CD4-positive, alpha-beta T cell (primary cell): Measurements from ENCODE around the gene LMF1. TPM values are rescaled to one million over a fixed set of nuclear protein-coding genes. Genes with fewer than 3 reads are reported as not detected.

ENCODE experiments used
- ATAC-seq: fragments of 200-7000 bp; cut with Tn5 transposase; one replicate; pipeline ENCODE4 v1.10.0; 2022; ENCODE audit warnings: mild to moderate bottlenecking; ENCODE audit not compliant: poor library complexity
- CTCF ChIA-PET: fragments of 350-600 bp; sonication (Branson Sonifier 250); formaldehyde crosslinking; loops from one replicate; lab custom pipeline; 2021; ENCODE audit warnings: antibody characterized with exemption, inconsistent platforms; lab: Charles Lee
- POLR2A ChIA-PET: fragments of 350-600 bp; sonication (Branson Sonifier 250); formaldehyde crosslinking; loops from one replicate; lab custom pipeline; 2021; ENCODE audit warnings: antibody characterized with exemption, inconsistent platforms; lab: Charles Lee
- DNase-seq, 14 experiments: peaks; one replicate each; pipeline ENCODE4 v3.0.0-alpha.2; 2013 to 2020; ENCODE audit warnings: mixed read lengths in 2 of 14
- H3K27ac ChIP-seq, 2 donors: one replicate each; pipeline versions ENCODE4 v1.5.1 to v1.7.0; 2013; ENCODE audit warnings: low read length in 2 of 2, low read depth in 1 of 2, mild to moderate bottlenecking in 1 of 2
- H3K27me3 ChIP-seq, 2 experiments: 1 replicate in 1 of 2; 2 replicates in 1 of 2; pipeline versions ENCODE4 v1.6.1 to v1.7.0; 2013; ENCODE audit warnings: low read length in 2 of 2, control low read depth in 1 of 2, mild to moderate bottlenecking in 1 of 2, moderate library complexity in 1 of 2; ENCODE audit not compliant: insufficient read depth in 2 of 2, control insufficient read depth in 1 of 2
- H3K36me3 ChIP-seq: one replicate; pipeline ENCODE4 v1.6.1; 2013; ENCODE audit warnings: low read length, control low read depth; ENCODE audit not compliant: insufficient read depth
- H3K4me1 ChIP-seq: one replicate; pipeline ENCODE4 v1.6.1; 2013; ENCODE audit warnings: low read length, control low read depth; ENCODE audit not compliant: insufficient read depth
- H3K4me3 ChIP-seq: one replicate; pipeline ENCODE4 v1.5.1; 2013; ENCODE audit warnings: mild to moderate bottlenecking, low read length, moderate library complexity
- H3K9me3 ChIP-seq, 2 experiments: 1 replicate in 1 of 2; 2 replicates in 1 of 2; pipeline versions ENCODE4 v1.6.1 to v1.7.0; 2013; ENCODE audit warnings: low read length in 2 of 2, mild to moderate bottlenecking in 2 of 2, control low read depth in 1 of 2, moderate library complexity in 1 of 2; ENCODE audit not compliant: control insufficient read depth in 1 of 2, insufficient read depth in 1 of 2
- H3K27ac Mint-ChIP-seq: one replicate; pipeline ENCODE4 v1.8.0; 2020; ENCODE audit warnings: mixed read lengths
- H3K27me3 Mint-ChIP-seq: one replicate; pipeline ENCODE4 v1.8.0; 2021; ENCODE audit warnings: mixed read lengths
- H3K36me3 Mint-ChIP-seq: one replicate; pipeline ENCODE4 v1.8.0; 2021; ENCODE audit warnings: low read depth, mixed read lengths
- H3K4me1 Mint-ChIP-seq: one replicate; pipeline ENCODE4 v1.8.0; 2021; ENCODE audit warnings: low read depth, mixed read lengths
- H3K4me3 Mint-ChIP-seq: one replicate; pipeline ENCODE4 v1.8.0; 2020; ENCODE audit warnings: mild to moderate bottlenecking, mixed read lengths
- H3K9me3 Mint-ChIP-seq: one replicate; pipeline ENCODE4 v1.8.0; 2020; ENCODE audit warnings: mixed read lengths
- intact Hi-C, 2 experiments: fragments of 100-400 bp; cut with DNase I in 1 of 2; cut with micrococcal nuclease in 1 of 2; formaldehyde crosslinking; loops; one replicate each; pipeline versions ENCODE4 v1.15.1 to v1.9.0; 2023 to 2025; cut with DNase I, micrococcal nuclease
- total RNA-seq, 174 experiments: library from RNA in 2 of 174; stranded (reverse) in 2 of 174; gene quantifications; one replicate each; pipeline ENCODE4 v1.2.3 and lab custom pipeline; 2021 to 2026
- TF ChIP-seq, protein P1 (sequence below): fragments of 200-600 bp; IDR thresholded peaks from one replicate; pipeline ENCODE4 v1.8.0; 2022; ENCODE audit warnings: antibody characterized with exemption, mild to moderate bottlenecking

Gene LMF1
- total RNA-seq, 2 experiments from 2014 or later = 26.8 to 27.6 TPM

DNA sequence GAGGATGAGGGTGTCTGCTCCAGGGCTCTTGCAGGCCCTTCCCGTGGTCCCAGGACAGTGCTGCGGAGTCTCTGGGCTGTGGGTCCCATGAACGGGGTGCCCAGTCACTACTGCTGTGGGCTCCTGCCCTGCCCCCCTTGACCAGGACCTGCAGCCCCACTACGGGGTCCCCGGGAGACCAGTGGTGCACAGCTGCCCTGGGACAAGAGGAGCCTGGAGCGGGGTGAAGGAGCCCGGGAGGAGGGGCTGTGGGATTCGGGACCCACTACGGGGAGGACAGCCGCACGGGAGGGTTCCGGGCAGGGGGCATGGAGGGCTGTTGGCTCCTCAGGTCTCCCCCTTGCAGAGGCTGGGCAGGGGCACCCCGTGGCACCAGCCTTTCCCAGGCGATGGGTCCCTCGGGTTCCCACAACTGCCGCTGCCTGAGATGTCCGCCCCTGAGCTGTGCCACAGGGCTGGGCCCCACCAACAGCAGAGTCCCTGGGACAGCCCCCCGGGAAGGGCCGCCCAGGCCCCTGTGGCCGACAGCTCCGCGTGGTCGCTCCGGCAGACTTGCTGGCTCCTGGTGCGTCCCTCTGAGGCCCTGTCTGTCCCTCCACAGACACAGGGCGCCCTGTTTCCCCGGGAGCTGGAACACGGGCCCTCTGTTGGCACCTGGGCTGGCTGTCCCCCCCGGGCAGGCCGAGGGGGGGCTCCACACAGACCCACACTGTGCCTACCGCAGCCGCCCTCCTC is 118.2 kb downstream of the LMF1 start:
- H3K4me3 ChIP-seq = no peak overlapping the region
- no peaks in the 10 kb centered on the region for H3K27me3 ChIP-seq
- no peaks in the 10 kb centered on the region for H3K4me1 ChIP-seq
- TF ChIP-seq, protein P1, sequence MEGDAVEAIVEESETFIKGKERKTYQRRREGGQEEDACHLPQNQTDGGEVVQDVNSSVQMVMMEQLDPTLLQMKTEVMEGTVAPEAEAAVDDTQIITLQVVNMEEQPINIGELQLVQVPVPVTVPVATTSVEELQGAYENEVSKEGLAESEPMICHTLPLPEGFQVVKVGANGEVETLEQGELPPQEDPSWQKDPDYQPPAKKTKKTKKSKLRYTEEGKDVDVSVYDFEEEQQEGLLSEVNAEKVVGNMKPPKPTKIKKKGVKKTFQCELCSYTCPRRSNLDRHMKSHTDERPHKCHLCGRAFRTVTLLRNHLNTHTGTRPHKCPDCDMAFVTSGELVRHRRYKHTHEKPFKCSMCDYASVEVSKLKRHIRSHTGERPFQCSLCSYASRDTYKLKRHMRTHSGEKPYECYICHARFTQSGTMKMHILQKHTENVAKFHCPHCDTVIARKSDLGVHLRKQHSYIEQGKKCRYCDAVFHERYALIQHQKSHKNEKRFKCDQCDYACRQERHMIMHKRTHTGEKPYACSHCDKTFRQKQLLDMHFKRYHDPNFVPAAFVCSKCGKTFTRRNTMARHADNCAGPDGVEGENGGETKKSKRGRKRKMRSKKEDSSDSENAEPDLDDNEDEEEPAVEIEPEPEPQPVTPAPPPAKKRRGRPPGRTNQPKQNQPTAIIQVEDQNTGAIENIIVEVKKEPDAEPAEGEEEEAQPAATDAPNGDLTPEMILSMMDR = no peak
- Mint-ChIP-seq H3K27me3 (no peaks in the 10 kb centered on the region), H3K27ac (no peak overlapping the region), H3K9me3 (no peaks in the 10 kb centered on the region), H3K36me3 (peaks cover 8% of the 10 kb centered on the region), H3K4me1 (no peaks in the 10 kb centered on the region), H3K4me3 (no peak overlapping the region)
- DNase-seq = no peak
- intact Hi-C loops = no loop called here
- CTCF ChIA-PET = no interaction called here
- H3K27ac ChIP-seq = no peak overlapping the region
- POLR2A ChIA-PET = no interaction called here
- H3K36me3 ChIP-seq = no peaks in the 10 kb centered on the region
- H3K9me3 ChIP-seq = peaks cover 0 to 58% of the 10 kb centered on the region in 2 experiments
- ATAC-seq = no peak

DNA sequence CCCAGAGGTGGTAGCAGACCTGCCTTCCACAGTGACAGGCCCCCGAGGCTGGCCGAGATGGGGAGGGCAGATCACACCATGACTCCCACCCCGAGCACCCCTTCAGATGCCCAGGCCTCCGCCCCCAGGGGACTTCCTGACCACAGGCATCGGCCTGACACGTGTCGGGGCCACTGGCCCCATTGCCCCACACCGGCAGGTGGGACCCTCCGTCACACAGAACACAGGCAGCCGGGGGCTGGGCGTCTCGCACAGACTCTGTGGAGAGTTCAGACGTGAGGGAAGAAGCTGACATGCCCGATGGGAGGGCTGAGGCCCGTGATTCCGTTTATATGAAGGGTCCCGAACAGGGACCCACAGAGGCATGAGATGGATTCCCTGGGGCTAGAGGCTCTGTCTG is 118.9 kb downstream of the LMF1 start:
- no peaks in the 10 kb centered on the region for H3K27me3 Mint-ChIP-seq
- no peak overlapping the region for H3K4me3 ChIP-seq
- peaks cover 0 to 53% of the 10 kb centered on the region in 2 experiments for H3K9me3 ChIP-seq
- no peaks in the 10 kb centered on the region for H3K9me3 Mint-ChIP-seq
- H3K4me3 Mint-ChIP-seq = no peak overlapping the region
- no peak for ATAC-seq
- H3K36me3 Mint-ChIP-seq = peaks cover 8% of the 10 kb centered on the region
- intact Hi-C loops = no loop called here
- H3K4me1 ChIP-seq = no peaks in the 10 kb centered on the region
- CTCF ChIA-PET = no interaction called here
- TF ChIP-seq, protein P1 = no peak
- H3K4me1 Mint-ChIP-seq = no peaks in the 10 kb centered on the region
- no peak overlapping the region for H3K27ac ChIP-seq
- no peak for DNase-seq
- no peaks in the 10 kb centered on the region for H3K36me3 ChIP-seq
- POLR2A ChIA-PET = no interaction called here
- H3K27me3 ChIP-seq = no peaks in the 10 kb centered on the region
- H3K27ac Mint-ChIP-seq = no peak overlapping the region

DNA sequence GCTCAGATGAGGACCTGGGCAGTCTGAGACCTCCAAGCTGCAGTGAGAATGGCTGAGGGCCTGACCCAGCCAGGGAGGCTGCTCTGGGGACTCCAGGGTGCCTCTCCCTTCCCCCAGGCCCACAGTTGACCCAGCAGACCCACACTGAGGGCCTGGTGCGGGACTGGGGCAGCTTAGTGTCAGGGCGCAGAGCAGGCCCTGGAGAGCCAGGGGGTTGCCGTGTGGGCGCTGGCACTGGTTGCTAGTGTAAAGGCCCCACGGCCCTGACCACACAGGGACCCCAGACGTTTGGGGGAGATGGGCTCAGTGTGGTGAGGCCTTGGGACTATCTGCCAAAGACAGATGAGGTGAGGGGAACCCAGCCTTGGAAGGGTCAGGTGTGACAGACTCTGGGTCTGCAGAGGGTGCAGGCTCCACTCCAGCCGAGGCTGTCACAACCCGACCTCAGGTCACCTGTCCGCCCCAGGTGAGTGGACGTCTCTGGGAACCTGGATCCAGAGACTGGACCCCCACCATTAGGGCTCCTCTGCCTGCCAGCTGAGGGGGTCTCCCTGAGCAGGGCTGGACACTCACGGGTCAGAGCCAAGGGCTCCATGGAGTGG is 119.5 kb downstream of the LMF1 start:
- Histone ChIP-seq H3K27ac (no peak overlapping the region), H3K36me3 (no peaks in the 10 kb centered on the region), H3K4me3 (no peak overlapping the region), H3K4me1 (no peaks in the 10 kb centered on the region), H3K9me3 (peaks cover 0 to 47% of the 10 kb centered on the region in 2 experiments), H3K27me3 (no peaks in the 10 kb centered on the region)
- Mint-ChIP-seq H3K36me3 (peaks cover 8% of the 10 kb centered on the region), H3K9me3 (no peaks in the 10 kb centered on the region), H3K27ac (no peak overlapping the region), H3K4me1 (no peaks in the 10 kb centered on the region), H3K4me3 (no peak overlapping the region), H3K27me3 (no peaks in the 10 kb centered on the region)
- POLR2A ChIA-PET = no interaction called here
- CTCF ChIA-PET = no interaction called here
- DNase-seq = no peak
- intact Hi-C loops = no loop called here
- ATAC-seq = no peak
- TF ChIP-seq, protein P1 = no peak
